Stimulated activated effector memory CD8-positive, alpha-beta T cell treated with anti-CD3 and anti-CD28 coated beads, Interleukin-12 subunit alpha, Interleukin-12 subunit beta, amount 100 ng/mL, for 72 hours (primary cell): ENCODE data around the gene ST6GAL1.

Experiments used
- ATAC-seq: fragments of 150-1000 bp; cut with Tn5 transposase; 2 replicates; pipeline ENCODE4 v1.10.0; 2021
- DNase-seq, 2 donors: peaks; one replicate each; pipeline ENCODE4 v3.0.0; 2021 to 2022; ENCODE audit warnings: low spot score in 2 of 2
- H3K27ac Mint-ChIP-seq: one replicate; pipeline ENCODE4 v1.8.0; 2022; ENCODE audit warnings: mild to moderate bottlenecking, mixed read lengths
- H3K36me3 Mint-ChIP-seq: one replicate; pipeline ENCODE4 v1.8.0; 2022; ENCODE audit warnings: mild to moderate bottlenecking, mixed read lengths
- H3K4me1 Mint-ChIP-seq: one replicate; pipeline ENCODE4 v1.8.0; 2022; ENCODE audit warnings: mixed read lengths
- H3K4me3 Mint-ChIP-seq: one replicate; pipeline ENCODE4 v1.8.0; 2022; ENCODE audit warnings: mild to moderate bottlenecking, mixed read lengths
- H3K9me3 Mint-ChIP-seq: one replicate; pipeline ENCODE4 v1.8.0; 2022; ENCODE audit warnings: mixed read lengths

ST6GAL1 gene

GRCh38 chr3:187079090-187080022, 149.0 kb downstream of the ST6GAL1 start:
- Mint-ChIP-seq H3K27ac (peak overlapping the region; percentile 76), H3K4me3 (no peak overlapping the region), H3K36me3 (peaks cover 51% of the 10 kb centered on the region), H3K9me3 (no peaks in the 10 kb centered on the region), H3K4me1 (no peaks in the 10 kb centered on the region)
- DNase-seq (peak in 1 of 2 donors; percentile 45), ATAC-seq (no peak)

- ATAC-seq (no peak), DNase-seq (peak in 1 of 2 donors; percentile 45)
- Mint-ChIP-seq H3K9me3 (no peaks in the 10 kb centered on the region), H3K4me3 (no peak overlapping the region), H3K4me1 (no peaks in the 10 kb centered on the region), H3K27ac (no peak overlapping the region), H3K36me3 (peaks cover 36% of the 10 kb centered on the region)
Measured at GRCh38 chr3:187080799-187081450, 150.6 kb downstream of the ST6GAL1 start.

GRCh38 chr3:187082758-187083375, 152.5 kb downstream of the ST6GAL1 start:
- Mint-ChIP-seq H3K4me3 (no peak overlapping the region), H3K36me3 (peaks cover 16% of the 10 kb centered on the region), H3K4me1 (no peaks in the 10 kb centered on the region), H3K27ac (peak overlapping the region; percentile 75), H3K9me3 (peaks cover 4% of the 10 kb centered on the region)
- DNase-seq = peak in 1 of 2 donors; percentile 30
- ATAC-seq = no peak

GRCh38 chr3:187084126-187084525, 153.8 kb downstream of the ST6GAL1 start:
- Mint-ChIP-seq H3K27ac (no peak overlapping the region), H3K9me3 (peaks cover 8% of the 10 kb centered on the region), H3K4me3 (no peak overlapping the region), H3K4me1 (no peaks in the 10 kb centered on the region), H3K36me3 (peaks cover 4% of the 10 kb centered on the region)
- DNase-seq (no peak), ATAC-seq (no peak)

GRCh38 chr3:187084580-187084979, 154.3 kb downstream of the ST6GAL1 start:
- DNase-seq (no peak), ATAC-seq (no peak)
- Mint-ChIP-seq H3K4me1 (no peaks in the 10 kb centered on the region), H3K9me3 (peaks cover 8% of the 10 kb centered on the region), H3K4me3 (no peak overlapping the region), H3K27ac (no peak overlapping the region), H3K36me3 (no peaks in the 10 kb centered on the region)

GRCh38 chr3:187085021-187085666, 154.8 kb downstream of the ST6GAL1 start:
- no peaks in the 10 kb centered on the region for H3K4me1 Mint-ChIP-seq
- H3K36me3 Mint-ChIP-seq = no peaks in the 10 kb centered on the region
- ATAC-seq (no peak), DNase-seq (no peak)
- no peak overlapping the region for H3K27ac Mint-ChIP-seq
- H3K4me3 Mint-ChIP-seq = no peak overlapping the region
- H3K9me3 Mint-ChIP-seq = peaks cover 8% of the 10 kb centered on the region

- Mint-ChIP-seq H3K36me3 (no peaks in the 10 kb centered on the region), H3K4me1 (no peaks in the 10 kb centered on the region), H3K27ac (no peak overlapping the region), H3K4me3 (no peak overlapping the region), H3K9me3 (peaks cover 8% of the 10 kb centered on the region)
- ATAC-seq (no peak), DNase-seq (no peak)
Measured at GRCh38 chr3:187085933-187086332, 155.6 kb downstream of the ST6GAL1 start.

- Mint-ChIP-seq H3K4me3 (no peak overlapping the region), H3K27ac (no peak overlapping the region), H3K9me3 (peaks cover 8% of the 10 kb centered on the region), H3K36me3 (no peaks in the 10 kb centered on the region), H3K4me1 (no peaks in the 10 kb centered on the region)
- DNase-seq (no peak), ATAC-seq (no peak)
Measured at GRCh38 chr3:187086831-187087230, 156.5 kb downstream of the ST6GAL1 start.

- Mint-ChIP-seq H3K36me3 (no peaks in the 10 kb centered on the region), H3K4me1 (no peaks in the 10 kb centered on the region), H3K9me3 (peaks cover 15% of the 10 kb centered on the region), H3K27ac (no peak overlapping the region), H3K4me3 (no peak overlapping the region)
- no peak for ATAC-seq
- no peak for DNase-seq
Measured at GRCh38 chr3:187088701-187089100, 158.4 kb downstream of the ST6GAL1 start.

- peaks cover 10% of the 10 kb centered on the region for H3K9me3 Mint-ChIP-seq
- H3K4me3 Mint-ChIP-seq = no peak overlapping the region
- DNase-seq (no peak), ATAC-seq (no peak)
- H3K4me1 Mint-ChIP-seq = peaks cover 14% of the 10 kb centered on the region
- H3K36me3 Mint-ChIP-seq = no peaks in the 10 kb centered on the region
- H3K27ac Mint-ChIP-seq = no peak overlapping the region
Measured at GRCh38 chr3:187093320-187093719, 163.0 kb downstream of the ST6GAL1 start.

GRCh38 chr3:187098923-187099512, 168.7 kb downstream of the ST6GAL1 start:
- Mint-ChIP-seq H3K4me1 (peaks cover 47% of the 10 kb centered on the region), H3K4me3 (no peak overlapping the region), H3K27ac (no peak overlapping the region), H3K36me3 (no peaks in the 10 kb centered on the region), H3K9me3 (no peaks in the 10 kb centered on the region)
- peak; percentile 71 for ATAC-seq
- no peak for DNase-seq

GRCh38 chr3:187101184-187102072, 171.1 kb downstream of the ST6GAL1 start:
- H3K36me3 Mint-ChIP-seq = no peaks in the 10 kb centered on the region
- DNase-seq (peak; percentile 21 to 60), ATAC-seq (peak; percentile 69)
- H3K9me3 Mint-ChIP-seq = no peaks in the 10 kb centered on the region
- H3K4me3 Mint-ChIP-seq = peak overlapping the region; percentile 23
- no peak overlapping the region for H3K27ac Mint-ChIP-seq
- peaks cover 47% of the 10 kb centered on the region for H3K4me1 Mint-ChIP-seq

- Mint-ChIP-seq H3K4me3 (peak overlapping the region; percentile 23), H3K36me3 (no peaks in the 10 kb centered on the region), H3K27ac (no peak overlapping the region), H3K9me3 (no peaks in the 10 kb centered on the region), H3K4me1 (peaks cover 40% of the 10 kb centered on the region)
- ATAC-seq (no peak), DNase-seq (no peak)
Measured at GRCh38 chr3:187102073-187102634, 171.8 kb downstream of the ST6GAL1 start.

GRCh38 chr3:187103251-187103650, 172.9 kb downstream of the ST6GAL1 start:
- peaks cover 34% of the 10 kb centered on the region for H3K4me1 Mint-ChIP-seq
- H3K36me3 Mint-ChIP-seq = no peaks in the 10 kb centered on the region
- H3K27ac Mint-ChIP-seq = no peak overlapping the region
- DNase-seq = no peak
- no peaks in the 10 kb centered on the region for H3K9me3 Mint-ChIP-seq
- ATAC-seq = no peak
- no peak overlapping the region for H3K4me3 Mint-ChIP-seq
